NCI-H2196 treated with DMSO at 0.1 percent for 48 hours (cell line): Measurements from ENCODE around the gene GSTM2.

Experiments
- DNase-seq: peaks from one replicate; lab custom pipeline; 2025; ENCODE audit not compliant: unreplicated experiment; lab: John Stamatoyannopoulos, UW

The GSTM2 gene

GRCh38 chr1:109667452-109668122, at the start of gene GSTM2:
Gene GSTM2, plus strand, starts transcription at chr1:109668057. Its CDS starts 59 bp downstream, at chr1:109668116.
- no peak for DNase-seq

GRCh38 chr1:109618661-109619575, 48.9 kb upstream of the GSTM2 start:
- no peak for DNase-seq

GRCh38 chr1:109619576-109620400, 48.1 kb upstream of the GSTM2 start, which contains the start of the genes AMPD2 and GNAT2:
Gene AMPD2, plus strand, starts transcription at chr1:109619837. Its CDS starts 1,339 bp downstream, at chr1:109621176.
Gene GNAT2, minus strand, starts transcription at chr1:109619616. Its CDS starts 6,746 bp downstream, at chr1:109612870.
- DNase-seq, result peak; percentile 38

- no peak for DNase-seq
Observed at GRCh38 chr1:109620401-109620791, 47.5 kb upstream of the GSTM2 start.

- DNase-seq, result peak; percentile 65
Observed at GRCh38 chr1:109620841-109621286, 47.0 kb upstream of the GSTM2 start.

- no peak for DNase-seq
Observed at GRCh38 chr1:109621379-109622136, 46.3 kb upstream of the GSTM2 start.

GRCh38 chr1:109622137-109622892, 45.5 kb upstream of the GSTM2 start:
- no peak for DNase-seq

GRCh38 chr1:109622895-109623294, 45.0 kb upstream of the GSTM2 start:
- no peak for DNase-seq

- no peak for DNase-seq
Observed at GRCh38 chr1:109623601-109624161, 44.2 kb upstream of the GSTM2 start.

GRCh38 chr1:109624201-109625010, 43.5 kb upstream of the GSTM2 start:
- DNase-seq, result peak; percentile 7

GRCh38 chr1:109625176-109625575, 42.7 kb upstream of the GSTM2 start:
- DNase-seq, result no peak

- DNase-seq, result no peak
Observed at GRCh38 chr1:109625601-109626560, 42.0 kb upstream of the GSTM2 start.

- no peak for DNase-seq
Observed at GRCh38 chr1:109626682-109627408, 41.0 kb upstream of the GSTM2 start.

- DNase-seq, result no peak
Observed at GRCh38 chr1:109627692-109628399, 40.0 kb upstream of the GSTM2 start.

GRCh38 chr1:109628540-109629321, 39.1 kb upstream of the GSTM2 start:
- no peak for DNase-seq
